Amniotic stem cell (primary cell): Measurements from ENCODE around the gene DOCK3.
"Not testable (repeated sequence)": the region's sequence is repeated elsewhere in the genome, so short reads cannot be mapped to it uniquely, and the experiment has no call there.

Source experiments
- DNase-seq: peaks from one replicate; lab custom pipeline; 2025; lab: John Stamatoyannopoulos, UW

The DOCK3 gene

GRCh38 chr3:51100536-51100851, 425.8 kb downstream of the DOCK3 start:
- DNase-seq = no peak

GRCh38 chr3:51102396-51102795, 427.7 kb downstream of the DOCK3 start:
- no peak for DNase-seq

- no peak for DNase-seq
Observed at GRCh38 chr3:51106242-51106876, 431.6 kb downstream of the DOCK3 start.

DNA sequence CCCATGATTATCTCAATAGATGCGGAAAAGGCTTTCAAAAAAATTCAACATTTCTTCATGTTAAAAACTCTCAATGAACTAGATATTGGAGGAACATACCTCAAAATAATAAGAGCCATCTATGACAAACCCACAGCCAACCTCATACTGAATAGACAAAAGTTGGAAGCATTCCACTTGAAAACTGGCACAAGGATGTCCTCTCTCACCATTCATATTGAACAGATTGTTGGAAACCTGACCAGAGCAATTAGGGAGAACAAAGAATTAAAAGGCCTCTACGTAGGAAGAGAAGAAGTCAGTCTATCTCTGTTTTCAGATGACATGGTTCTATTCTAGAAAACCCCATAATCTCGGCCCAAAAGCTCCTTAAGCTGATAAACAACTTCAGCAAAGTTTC, 435.9 kb downstream of the DOCK3 start:
- no peak for DNase-seq

- no peak for DNase-seq
Observed at GRCh38 chr3:51122944-51123343, 448.2 kb downstream of the DOCK3 start.

DNA sequence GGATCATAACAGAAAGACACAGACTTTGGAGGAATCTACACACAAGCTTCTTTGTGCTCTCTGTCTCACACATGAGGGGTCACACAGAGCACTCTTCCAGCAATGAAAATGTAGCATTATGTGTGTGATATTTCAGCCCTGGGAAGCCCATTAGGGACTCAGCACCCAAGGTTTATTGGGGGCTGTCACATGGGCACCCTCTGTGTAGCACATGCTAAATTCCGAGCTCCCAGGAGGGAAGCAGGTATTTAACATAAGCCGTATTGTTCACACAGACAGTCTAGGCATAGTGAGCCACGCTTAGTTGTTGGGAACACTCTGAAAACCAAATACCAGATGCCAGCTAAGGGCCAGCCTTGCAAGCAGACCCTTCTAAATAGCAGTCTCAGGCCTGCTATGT, 448.8 kb downstream of the DOCK3 start:
- DNase-seq = no peak

- not testable (repeated sequence) for DNase-seq
Observed at GRCh38 chr3:51131607-51132006, 456.9 kb downstream of the DOCK3 start.

GRCh38 chr3:51137715-51138114, 463.0 kb downstream of the DOCK3 start:
- no peak for DNase-seq

GRCh38 chr3:51139616-51140015, 464.9 kb downstream of the DOCK3 start:
- no peak for DNase-seq

- no peak for DNase-seq
Observed at GRCh38 chr3:51141573-51141972, 466.8 kb downstream of the DOCK3 start.

DNA sequence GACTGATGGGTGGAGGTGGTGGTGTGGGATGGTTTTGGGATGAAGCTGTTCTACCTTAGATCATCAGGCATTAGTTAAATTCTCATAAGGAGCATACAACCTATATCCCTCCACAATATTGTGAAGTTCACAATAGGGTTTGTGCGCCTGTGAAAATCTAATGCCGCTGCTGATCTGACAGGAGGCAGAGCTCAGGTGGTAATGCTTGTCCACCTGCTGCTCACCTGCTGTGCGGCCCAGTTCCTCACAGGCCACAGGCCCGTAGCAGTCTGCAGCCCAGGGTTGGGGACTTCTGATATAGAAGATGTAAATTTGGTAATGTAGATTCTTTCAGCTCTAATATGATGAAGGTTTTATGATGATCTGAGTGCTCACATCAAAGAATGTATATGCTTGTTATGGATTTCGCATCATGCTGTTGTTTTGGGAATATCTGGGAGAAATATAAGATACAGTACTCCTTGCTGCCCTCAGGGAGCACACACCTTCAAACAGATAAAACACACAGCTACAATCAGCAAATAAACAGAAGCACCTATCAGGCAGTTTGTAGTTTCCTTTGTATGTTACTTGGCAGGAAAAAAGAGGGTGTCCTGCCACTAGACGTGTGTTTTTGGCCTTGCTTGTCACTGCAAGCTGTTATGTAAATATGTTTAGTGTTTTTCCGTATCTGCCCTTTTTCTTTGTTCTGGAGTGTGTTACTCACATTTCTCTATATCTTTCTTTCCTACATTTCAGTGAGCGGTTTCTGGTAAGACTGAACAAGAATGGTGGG, 471.3 kb downstream of the DOCK3 start:
- DNase-seq = no peak

GRCh38 chr3:51146781-51147180, 472.1 kb downstream of the DOCK3 start:
- no peak for DNase-seq

DNA sequence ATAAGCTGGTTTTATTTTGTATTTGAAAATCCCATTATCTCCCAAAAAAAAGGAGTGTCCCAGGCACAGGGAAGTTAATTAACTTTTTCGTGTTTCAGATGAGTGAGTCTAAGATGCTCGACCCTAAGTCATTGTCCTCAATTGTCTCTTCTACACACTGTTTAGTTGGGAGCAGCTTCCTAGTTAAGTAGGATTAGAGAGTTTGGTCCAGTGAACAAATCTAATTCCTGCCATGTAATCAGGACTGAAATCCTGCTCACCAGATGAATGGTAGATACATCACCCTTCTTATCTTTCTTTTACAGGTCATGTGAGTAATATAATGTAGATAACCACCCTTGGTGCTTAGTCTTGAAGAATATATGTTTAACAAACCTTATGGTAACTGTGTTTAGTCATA, 481.4 kb downstream of the DOCK3 start:
- DNase-seq = no peak

DNA sequence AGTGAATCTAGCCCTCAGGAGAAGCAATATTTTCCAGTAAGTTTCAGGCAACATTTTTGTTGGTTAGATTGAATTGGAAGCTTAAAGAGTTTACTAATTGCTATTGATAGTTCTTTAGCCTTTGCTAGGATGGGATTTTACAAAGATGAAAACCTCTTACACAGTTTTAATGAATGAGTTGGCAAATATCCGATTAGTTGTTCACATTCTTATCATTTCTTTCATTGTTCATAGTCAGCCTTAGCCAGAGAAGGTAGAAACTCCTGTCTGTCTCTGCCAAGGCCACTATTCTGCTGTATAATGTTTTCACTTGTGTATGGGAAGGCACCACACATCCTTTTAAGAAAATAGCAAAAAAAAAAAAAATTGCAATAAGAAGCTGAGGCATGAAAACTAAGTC, 488.3 kb downstream of the DOCK3 start:
- DNase-seq = no peak

DNA sequence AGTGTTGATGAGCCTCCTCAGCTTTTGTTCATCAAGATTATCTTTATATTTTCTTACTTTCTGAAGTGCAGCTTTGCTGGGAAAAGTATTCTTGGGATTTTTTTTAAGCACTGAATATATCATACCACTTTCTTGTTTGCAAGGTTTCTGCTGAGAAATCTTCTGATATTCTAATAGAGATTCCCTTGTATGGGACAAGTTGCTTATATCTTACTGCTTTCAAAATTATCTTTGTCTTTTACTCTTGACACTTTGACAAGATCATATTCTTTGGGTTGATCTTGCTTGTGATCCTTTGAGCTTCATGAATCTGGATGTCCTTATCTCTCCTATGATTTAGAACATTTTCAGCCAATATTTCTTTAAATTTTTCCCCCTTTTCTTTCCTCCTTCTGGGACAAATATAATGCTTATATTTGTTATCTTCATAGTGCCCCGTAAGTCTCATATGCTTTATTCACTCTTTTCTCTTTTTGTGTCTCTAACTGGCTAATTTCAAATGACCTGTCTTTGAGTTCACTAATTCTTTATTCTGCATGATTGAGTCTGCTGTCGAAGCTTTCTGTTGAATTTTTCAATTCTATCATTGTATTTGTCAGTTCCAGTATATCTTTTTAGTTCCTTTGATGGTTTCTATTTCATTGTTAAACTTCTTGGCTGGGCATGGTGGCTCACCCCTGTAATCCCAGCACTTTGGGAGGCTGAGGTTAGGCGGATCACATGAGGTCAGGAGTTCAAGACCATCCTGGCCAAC, 499.0 kb downstream of the DOCK3 start:
- DNase-seq = no peak

DNA sequence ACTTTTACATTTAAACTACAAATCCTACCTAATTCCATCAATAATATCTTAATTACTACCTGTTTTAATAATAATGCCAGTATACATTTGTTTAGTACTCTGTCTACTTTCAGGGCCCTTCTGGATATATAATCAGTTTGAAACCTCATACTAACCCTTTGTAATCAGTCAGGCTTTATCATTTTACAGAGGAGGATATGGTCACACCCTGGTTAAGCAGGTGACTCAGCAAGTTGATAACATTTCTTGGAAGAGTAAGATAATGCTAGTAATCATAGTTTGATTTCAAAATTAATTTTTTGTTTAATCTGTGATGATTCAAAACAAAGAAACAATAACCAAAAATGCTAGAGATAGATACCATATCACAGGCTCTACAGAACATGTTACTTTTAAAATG, 502.2 kb downstream of the DOCK3 start:
- no peak for DNase-seq

GRCh38 chr3:51186446-51186845, 511.7 kb downstream of the DOCK3 start:
- DNase-seq = not testable (repeated sequence)

DNA sequence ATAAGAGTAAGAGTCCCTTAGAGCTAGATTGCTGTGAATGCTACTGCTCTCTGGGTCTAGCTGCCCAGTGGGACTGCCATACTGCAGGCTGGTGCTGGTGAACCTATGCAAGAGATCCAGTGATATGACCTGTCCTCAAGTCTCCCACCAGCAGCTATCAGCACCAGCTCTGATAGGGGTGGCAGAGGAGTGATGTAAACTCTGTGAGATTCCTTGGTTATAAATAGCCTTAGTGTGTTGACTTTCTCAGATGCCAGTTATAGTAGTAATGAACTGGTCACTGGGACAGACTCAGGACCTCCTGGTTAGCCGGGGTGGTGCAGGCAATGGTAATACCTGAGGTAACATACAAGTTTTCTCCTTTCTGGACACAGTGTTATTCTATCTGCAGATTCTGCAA, 515.5 kb downstream of the DOCK3 start:
- DNase-seq = no peak

DNA sequence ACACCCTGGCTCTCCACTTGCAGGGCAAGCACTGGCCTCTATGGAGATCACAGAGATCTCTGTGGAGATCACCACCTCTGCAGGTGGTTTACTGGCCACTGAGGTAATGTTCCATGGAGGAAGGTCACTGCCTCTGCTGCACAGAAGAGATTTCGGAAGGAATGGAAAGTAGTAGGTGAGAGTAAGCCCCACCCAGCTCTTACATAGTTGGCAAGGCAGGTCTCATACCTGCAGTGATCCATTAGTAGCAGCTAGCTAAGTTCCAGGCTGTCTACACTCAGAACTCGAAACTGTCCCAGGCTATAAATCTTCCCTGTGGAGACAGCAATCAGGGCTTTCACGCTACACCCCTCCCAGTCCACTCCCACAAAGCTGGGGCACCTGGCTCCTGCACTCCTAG, 516.1 kb downstream of the DOCK3 start:
- DNase-seq = no peak

DNA sequence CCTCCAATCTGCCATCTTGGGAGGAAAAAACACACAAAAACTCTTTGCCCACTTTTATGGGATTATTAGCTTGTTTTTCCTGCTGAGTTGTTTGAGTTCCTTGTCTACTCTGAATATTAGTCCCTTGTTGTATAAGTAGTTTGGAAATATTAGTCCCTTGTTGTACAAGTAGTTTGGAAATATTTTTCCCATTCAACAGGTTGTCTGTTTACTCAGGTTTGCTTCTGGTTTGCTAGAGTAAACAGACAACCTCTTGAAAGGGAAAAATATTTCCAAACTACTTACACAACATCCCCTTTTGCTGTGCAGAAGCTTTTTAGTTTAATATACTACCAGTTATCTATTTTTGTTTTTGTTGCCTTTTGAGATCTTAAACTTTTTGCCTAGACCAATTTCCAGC, 517.0 kb downstream of the DOCK3 start:
- DNase-seq = no peak

- no peak for DNase-seq
Observed at GRCh38 chr3:51198477-51198876, 523.8 kb downstream of the DOCK3 start.

DNA sequence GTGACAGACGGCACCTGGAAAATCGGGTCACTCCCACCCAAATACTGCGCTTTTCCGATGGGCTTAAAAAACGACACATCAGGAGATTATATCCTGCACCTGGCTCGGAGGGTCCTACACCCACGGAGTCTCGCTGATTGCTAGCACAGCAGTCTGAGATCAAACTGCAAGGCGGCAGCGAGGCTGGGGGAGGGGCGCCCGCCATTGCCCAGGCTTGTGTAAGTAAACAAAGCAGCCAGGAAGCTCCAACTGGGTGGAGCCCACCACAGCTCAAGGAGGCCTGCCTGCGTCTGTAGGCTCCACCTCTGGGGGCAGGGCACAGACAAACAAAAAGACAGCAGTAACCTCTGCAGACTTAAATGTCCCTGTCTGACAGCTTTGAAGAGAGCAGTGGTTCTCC, 524.6 kb downstream of the DOCK3 start:
- DNase-seq = not testable (repeated sequence)

GRCh38 chr3:51216291-51216690, 541.6 kb downstream of the DOCK3 start:
- no peak for DNase-seq
